ENCODE results near the gene RAB23. TPM values are rescaled to one million over a fixed set of nuclear protein-coding genes. Genes with fewer than 3 reads are reported as not detected.
A peak's percentile ranks its signal among the peaks of the same experiment; 100 is the strongest.

RAB23 gene
- total and polyA plus RNA-seq, 2 of the 8 experiments (the other 6 are each of a cell fraction or from before 2014, with no cell fraction given): 6.5 to 17.2 TPM

- FAIRE-seq: no peak
- no peaks in the 10 kb centered on the region for H3K9me3 ChIP-seq (ENCODE audit: insufficient read depth in 2 of 2, low read depth in 1 of 2, low read length in 1 of 2)
- no peaks in the 10 kb centered on the region for H3K4me1 ChIP-seq (replicated peaks in 1 of 4; ENCODE audit: control insufficient read depth in 3 of 4, insufficient read depth in 4 of 4, low read length in 3 of 4)
- ChIA-PET POLR2A (ENCODE audit: partially characterized antibody) (no interaction called here), CTCF (ENCODE audit: partially characterized antibody) (no interaction called here)
- no peak overlapping the region for H3K4ac ChIP-seq (replicated peaks; ENCODE audit: insufficient read length, low read depth, low read length)
- H2AK5ac ChIP-seq (ENCODE audit: low read depth, low read length): no peak overlapping the region
- no peaks in the 10 kb centered on the region for H4K20me1 ChIP-seq (replicated peaks in 1 of 2; ENCODE audit: control insufficient read depth in 1 of 2, insufficient read depth in 2 of 2, low read length in 2 of 2)
- no peak overlapping the region for H2BK120ac ChIP-seq (replicated peaks; ENCODE audit: low read depth, low read length)
- H3K4me3 ChIP-seq (ENCODE audit: extremely low read depth in 1 of 4, insufficient read depth in 2 of 4, low read depth in 3 of 4, low read length in 4 of 4): no peak overlapping the region
- no peak overlapping the region for H3K27ac ChIP-seq (ENCODE audit: low read depth, low read length)
- no peak overlapping the region for H4K91ac ChIP-seq (replicated peaks; ENCODE audit: insufficient read length, low read length)
- H3K23ac ChIP-seq (ENCODE audit: insufficient read length): no peak overlapping the region
- TF ChIP-seq NANOG (IDR thresholded peaks at IDR 0.05; ENCODE audit: insufficient read depth, low read depth, low read length, poor library complexity, severe bottlenecking) (no peak), RXRA (IDR thresholded peaks at IDR 0.05; ENCODE audit: insufficient read depth, low read depth, low read length) (no peak)
- H3K27me3 ChIP-seq (replicated peaks in 1 of 4; ENCODE audit: control insufficient read depth in 3 of 4, extremely low read depth in 1 of 4, insufficient read depth in 3 of 4, low read length in 3 of 4): no peaks in the 10 kb centered on the region
- H3K9ac ChIP-seq (replicated peaks in 1 of 4; ENCODE audit: extremely low read depth in 1 of 4, low read depth in 3 of 4, low read length in 3 of 4): no peak overlapping the region
- no peaks in the 10 kb centered on the region for H3K36me3 ChIP-seq (ENCODE audit: control insufficient read depth in 2 of 4, insufficient read depth in 4 of 4, low read length in 3 of 4)
- H2BK5ac ChIP-seq (ENCODE audit: low read depth, low read length): no peak overlapping the region
- H3K79me1 ChIP-seq (ENCODE audit: low read depth, low read length): no peaks in the 10 kb centered on the region
- H3K18ac ChIP-seq (ENCODE audit: extremely low read depth, low read length): no peak overlapping the region
- H3K79me2 ChIP-seq (ENCODE audit: control insufficient read depth in 1 of 2, insufficient read depth in 2 of 2, low read length in 2 of 2): no peaks in the 10 kb centered on the region
- no peak overlapping the region for H4K5ac ChIP-seq (ENCODE audit: insufficient read length, low read depth, low read length)
- no peak overlapping the region for H2BK15ac ChIP-seq (ENCODE audit: low read length)
- H4K8ac ChIP-seq (ENCODE audit: extremely low read depth, insufficient read depth, low read length): no peak overlapping the region
- DNase-seq (ENCODE audit: low read depth in 1 of 2, low spot score in 2 of 2): no peak
- H3K14ac ChIP-seq (ENCODE audit: insufficient read length): no peak overlapping the region
- H2BK20ac ChIP-seq (ENCODE audit: low read length): no peak overlapping the region
- no peak overlapping the region for H2AFZ ChIP-seq (ENCODE audit: low read length)
- 53% methylated on average over 1 of the region's 1 CpG; no CpG with 5 or more reads in 1 of the 2 experiments for WGBS, 2 experiments (ENCODE audit: extremely low coverage in 1 of 2, insufficient coverage in 1 of 2, insufficient read length in 1 of 2, insufficient replicate concordance in 2 of 2, low coverage in 1 of 2, low lambda C conversion rate in 2 of 2, missing lambda C conversion rate in 1 of 2)
- no peak overlapping the region for H2BK12ac ChIP-seq (ENCODE audit: low read depth, low read length)
- H3K56ac ChIP-seq (replicated peaks; ENCODE audit: insufficient read length, low read depth, low read length): peak overlapping the region; percentile 63
- no peaks in the 10 kb centered on the region; the same call in 1 of the 2 replicates for H3K23me2 ChIP-seq (ENCODE audit: low read depth, low read length)
- no peak overlapping the region for H3K4me2 ChIP-seq (ENCODE audit: insufficient read depth in 1 of 2, low read depth in 2 of 2, low read length in 2 of 2)
These were observed 34.4 kb upstream of the RAB23 start for GRCh38 chr6:57256541-57256940.
